ENCODE data around the gene ADI1. TPM values are rescaled to one million over a fixed set of nuclear protein-coding genes. Genes with fewer than 3 reads are reported as not detected.
"Not testable (repeated sequence)": the region's sequence is repeated elsewhere in the genome, so short reads cannot be mapped to it uniquely, and the experiment has no call there.

Gene ADI1
- total RNA-seq, 1 donor from 2014 or later: 21.6 TPM

DNA sequence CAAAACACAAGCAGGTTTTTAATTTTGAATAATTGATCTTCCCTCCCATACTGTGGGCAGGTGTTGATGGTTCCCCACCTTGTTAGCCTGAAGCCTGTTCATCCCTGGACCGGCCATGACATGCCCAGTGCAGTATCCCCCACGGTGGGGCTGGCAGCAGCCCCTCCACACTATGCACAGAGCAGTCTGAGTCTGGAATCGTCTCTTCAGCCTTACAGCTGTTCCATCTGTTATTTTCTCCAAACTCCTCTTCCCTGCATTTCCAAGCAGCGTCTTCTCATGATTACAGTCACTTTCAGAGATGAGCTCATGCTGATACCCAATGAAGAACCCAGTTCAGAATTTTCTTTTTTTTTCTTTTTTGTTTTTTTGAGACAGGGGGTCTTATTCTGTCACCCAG is 68.2 kb downstream of the ADI1 start:
- peaks cover 48% of the 10 kb centered on the region for H3K4me1 Mint-ChIP-seq (ENCODE audit: unreplicated experiment)
- H3K9me3 Mint-ChIP-seq (ENCODE audit: unreplicated experiment): no peaks in the 10 kb centered on the region
- H3K4me3 Mint-ChIP-seq (ENCODE audit: unreplicated experiment): no peak overlapping the region
- peaks cover 2% of the 10 kb centered on the region for H3K27me3 Mint-ChIP-seq (ENCODE audit: unreplicated experiment)
- no peak for TF ChIP-seq CTCF (IDR thresholded peaks at IDR 0.05; ENCODE audit: unreplicated experiment)
- H3K27ac Mint-ChIP-seq (ENCODE audit: unreplicated experiment): no peak overlapping the region
- peaks cover 29% of the 10 kb centered on the region for H3K36me3 Mint-ChIP-seq (ENCODE audit: low read depth, unreplicated experiment)
- DNase-seq (ENCODE audit: low spot score): no peak

DNA sequence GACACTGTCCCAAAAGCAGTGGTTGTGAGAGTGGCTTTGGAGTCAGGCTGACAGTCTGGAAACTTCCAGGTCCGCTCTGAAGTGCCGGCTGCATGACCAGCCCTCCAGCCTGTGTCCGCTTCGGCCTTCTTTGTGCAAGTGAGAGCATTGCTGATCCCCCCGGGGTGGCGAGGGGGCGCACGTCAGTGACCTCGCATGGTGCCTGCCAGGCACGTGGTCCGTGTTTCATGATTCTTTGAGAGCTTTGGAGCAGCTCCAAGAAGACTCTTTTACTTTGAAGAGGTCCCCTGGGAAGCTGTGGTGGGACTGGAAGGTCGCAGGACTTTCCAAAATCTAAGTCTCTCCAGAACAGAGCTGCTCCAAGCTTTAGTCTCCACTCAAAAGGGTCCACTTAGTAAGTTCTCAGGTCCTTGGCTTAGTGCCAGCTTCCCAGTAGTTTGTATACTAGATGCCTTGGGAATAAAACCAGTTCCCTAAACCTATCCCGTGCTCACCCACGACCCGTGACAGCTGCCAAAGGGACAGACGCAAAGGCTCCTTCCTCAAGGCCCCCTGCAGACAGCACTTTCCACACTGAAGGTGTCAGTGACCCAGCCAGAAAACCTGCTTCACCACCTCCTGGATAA is 68.8 kb downstream of the ADI1 start:
- no peak for DNase-seq (ENCODE audit: low spot score)
- Mint-ChIP-seq H3K4me1 (ENCODE audit: unreplicated experiment) (peaks cover 53% of the 10 kb centered on the region), H3K27ac (ENCODE audit: unreplicated experiment) (no peak overlapping the region), H3K27me3 (ENCODE audit: unreplicated experiment) (peaks cover 5% of the 10 kb centered on the region), H3K4me3 (ENCODE audit: unreplicated experiment) (no peak overlapping the region), H3K36me3 (ENCODE audit: low read depth, unreplicated experiment) (peaks cover 29% of the 10 kb centered on the region), H3K9me3 (ENCODE audit: unreplicated experiment) (no peaks in the 10 kb centered on the region)
- no peak for TF ChIP-seq CTCF (IDR thresholded peaks at IDR 0.05; ENCODE audit: unreplicated experiment)

DNA sequence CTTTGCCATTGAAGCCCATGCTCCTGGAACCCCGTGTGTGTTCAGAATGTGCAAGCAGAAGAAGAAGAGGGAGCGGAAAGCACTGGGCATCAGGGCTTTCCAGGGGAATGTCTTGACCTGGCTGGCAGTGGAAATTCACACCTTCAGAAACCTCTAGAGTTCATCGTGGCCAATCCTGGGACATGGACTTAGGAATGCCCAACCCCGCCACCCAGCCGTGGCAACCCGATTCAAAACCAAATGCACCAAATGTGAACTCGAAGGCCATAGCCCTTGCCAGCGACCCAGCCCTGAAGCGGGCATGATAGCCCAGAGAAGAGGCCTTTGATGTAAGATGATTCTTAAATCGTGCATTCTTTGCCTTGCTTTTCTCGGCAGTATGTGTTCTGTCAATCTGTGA is 69.4 kb downstream of the ADI1 start:
- H3K27me3 Mint-ChIP-seq (ENCODE audit: unreplicated experiment): peaks cover 5% of the 10 kb centered on the region
- no peak overlapping the region for H3K27ac Mint-ChIP-seq (ENCODE audit: unreplicated experiment)
- H3K4me3 Mint-ChIP-seq (ENCODE audit: unreplicated experiment): no peak overlapping the region
- H3K9me3 Mint-ChIP-seq (ENCODE audit: unreplicated experiment): no peaks in the 10 kb centered on the region
- peaks cover 59% of the 10 kb centered on the region for H3K4me1 Mint-ChIP-seq (ENCODE audit: unreplicated experiment)
- no peak for TF ChIP-seq CTCF (IDR thresholded peaks at IDR 0.05; ENCODE audit: unreplicated experiment)
- no peak for DNase-seq (ENCODE audit: low spot score)
- peaks cover 28% of the 10 kb centered on the region for H3K36me3 Mint-ChIP-seq (ENCODE audit: low read depth, unreplicated experiment)

DNA sequence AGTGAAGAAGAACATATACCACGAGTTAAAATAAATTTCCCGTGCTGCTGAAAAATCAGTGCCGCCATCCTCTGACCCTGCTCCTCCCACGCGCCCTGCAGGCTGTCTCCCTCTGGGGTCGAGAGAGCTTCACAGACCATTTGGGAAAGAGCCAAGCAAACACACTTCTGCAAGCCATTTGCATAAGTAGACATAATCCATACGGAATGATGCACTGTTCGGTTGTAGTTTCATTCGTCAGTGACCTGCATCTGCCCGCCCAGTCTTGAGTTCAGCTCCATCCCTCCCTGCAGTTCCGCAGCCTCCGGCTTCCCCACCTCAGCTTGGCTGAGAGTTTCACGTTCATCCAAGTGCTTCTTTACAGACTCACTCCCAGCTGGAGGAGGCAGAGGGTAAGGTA is 70.2 kb downstream of the ADI1 start:
- peak overlapping the region; percentile 73 for H3K4me3 Mint-ChIP-seq (ENCODE audit: unreplicated experiment)

GRCh38 chr2:3448441-3448911 is 70.9 kb downstream of the ADI1 start:
- Mint-ChIP-seq H3K4me1 (ENCODE audit: unreplicated experiment) (peaks cover 64% of the 10 kb centered on the region), H3K36me3 (ENCODE audit: low read depth, unreplicated experiment) (peaks cover 33% of the 10 kb centered on the region), H3K27ac (ENCODE audit: unreplicated experiment) (peak overlapping the region; percentile 84)
- not testable (repeated sequence) for H3K27me3 Mint-ChIP-seq (ENCODE audit: unreplicated experiment); H3K4me3 Mint-ChIP-seq (ENCODE audit: unreplicated experiment); DNase-seq (ENCODE audit: low spot score); H3K9me3 Mint-ChIP-seq (ENCODE audit: unreplicated experiment)

More for the DNA sequence above, 70.2 kb downstream of the ADI1 start:
- Mint-ChIP-seq H3K9me3 (ENCODE audit: unreplicated experiment) (no peaks in the 10 kb centered on the region), H3K27me3 (ENCODE audit: unreplicated experiment) (peaks cover 5% of the 10 kb centered on the region), H3K36me3 (ENCODE audit: low read depth, unreplicated experiment) (peaks cover 32% of the 10 kb centered on the region), H3K27ac (ENCODE audit: unreplicated experiment) (no peak overlapping the region), H3K4me1 (ENCODE audit: unreplicated experiment) (peaks cover 64% of the 10 kb centered on the region)
- TF ChIP-seq CTCF (IDR thresholded peaks at IDR 0.05; ENCODE audit: unreplicated experiment): no peak
- no peak for DNase-seq (ENCODE audit: low spot score)

Data from endothelial cell (in vitro differentiated cells).